Epidermal melanocyte (primary cell): ENCODE measurements around the gene RASGRF1.
"Not testable (repeated sequence)": the region's sequence is repeated elsewhere in the genome, so short reads cannot be mapped to it uniquely, and the experiment has no call there.

Source experiments
- DNase-seq: peaks from one replicate; pipeline ENCODE4 v3.0.0; 2011; ENCODE audit warnings: low spot score; ENCODE audit not compliant: insufficient read length

Gene RASGRF1

GRCh38 chr15:78932258-78932808, 158.2 kb downstream of the RASGRF1 start:
- DNase-seq = no peak

GRCh38 chr15:78931439-78932257, 158.9 kb downstream of the RASGRF1 start:
- no peak for DNase-seq

GRCh38 chr15:78930577-78931388, 159.8 kb downstream of the RASGRF1 start:
- DNase-seq = no peak

GRCh38 chr15:78929536-78930264, 160.9 kb downstream of the RASGRF1 start:
- DNase-seq = no peak

GRCh38 chr15:78928616-78929093, 161.9 kb downstream of the RASGRF1 start:
- no peak for DNase-seq

- not testable (repeated sequence) for DNase-seq
These were observed 162.4 kb downstream of the RASGRF1 start for GRCh38 chr15:78928176-78928575.

GRCh38 chr15:78927077-78927790, 163.3 kb downstream of the RASGRF1 start:
- no peak for DNase-seq

- DNase-seq = no peak
These were observed 164.4 kb downstream of the RASGRF1 start for GRCh38 chr15:78925956-78926743.

- no peak for DNase-seq
These were observed 165.4 kb downstream of the RASGRF1 start for GRCh38 chr15:78925076-78925624.

- no peak for DNase-seq
These were observed 166.9 kb downstream of the RASGRF1 start for GRCh38 chr15:78923480-78924360.

GRCh38 chr15:78923015-78923414, 167.6 kb downstream of the RASGRF1 start:
- no peak for DNase-seq

- DNase-seq = no peak
These were observed 168.1 kb downstream of the RASGRF1 start for GRCh38 chr15:78922527-78922926.

GRCh38 chr15:78921940-78922339, 168.6 kb downstream of the RASGRF1 start:
- no peak for DNase-seq

- no peak for DNase-seq
These were observed 169.1 kb downstream of the RASGRF1 start for GRCh38 chr15:78921517-78921916.

- no peak for DNase-seq
These were observed 172.7 kb downstream of the RASGRF1 start for GRCh38 chr15:78917888-78918287.

- DNase-seq = no peak
These were observed 174.5 kb downstream of the RASGRF1 start for GRCh38 chr15:78916088-78916487.

- no peak for DNase-seq
These were observed 175.1 kb downstream of the RASGRF1 start for GRCh38 chr15:78915341-78916087.
